Renal cortical epithelial cell (primary cell): Measurements from ENCODE around the gene HEPACAM. TPM values are rescaled to one million over a fixed set of nuclear protein-coding genes. Genes with fewer than 3 reads are reported as not detected.
A peak's percentile ranks its signal among the peaks of the same experiment; 100 is the strongest.

Source experiments
- DNase-seq: peaks from one replicate; pipeline ENCODE4 v3.0.0-alpha.2; 2011; ENCODE audit warnings: low read depth
- total RNA-seq: library from RNA; depleted of rRNA; stranded (reverse); fragments of >200 nt; gene quantifications from 2 replicates; pipeline ENCODE4 v1.2.3, GENCODE V29; 2014

The HEPACAM gene
- total RNA-seq, 1 donor from 2014 or later, result 0.25 TPM

GRCh38 chr11:124899383-124900145, 36.3 kb downstream of the HEPACAM start:
- DNase-seq, result no peak

DNA sequence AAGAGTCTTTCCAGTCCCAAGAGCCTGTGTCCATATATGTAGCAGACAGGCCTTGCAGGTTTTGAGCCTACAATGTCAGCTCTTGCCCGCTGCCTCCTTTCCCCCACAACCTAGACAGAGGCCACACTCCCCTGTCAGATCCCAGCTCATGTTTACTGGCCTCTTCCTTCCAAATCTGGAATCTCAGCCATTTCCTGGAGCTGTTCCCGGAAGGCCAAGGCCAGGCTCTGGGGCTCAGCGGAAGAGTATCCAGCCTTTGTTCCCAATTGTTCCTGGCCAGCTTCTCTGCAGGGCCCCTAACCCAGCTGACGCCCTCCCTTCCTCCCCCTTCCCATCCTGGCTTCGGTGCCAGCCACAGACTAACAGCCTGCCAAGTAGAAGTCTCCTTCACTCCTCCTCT, 37.1 kb downstream of the HEPACAM start:
- no peak for DNase-seq

GRCh38 chr11:124898263-124898680, 37.6 kb downstream of the HEPACAM start:
- DNase-seq, result peak; percentile 91

DNA sequence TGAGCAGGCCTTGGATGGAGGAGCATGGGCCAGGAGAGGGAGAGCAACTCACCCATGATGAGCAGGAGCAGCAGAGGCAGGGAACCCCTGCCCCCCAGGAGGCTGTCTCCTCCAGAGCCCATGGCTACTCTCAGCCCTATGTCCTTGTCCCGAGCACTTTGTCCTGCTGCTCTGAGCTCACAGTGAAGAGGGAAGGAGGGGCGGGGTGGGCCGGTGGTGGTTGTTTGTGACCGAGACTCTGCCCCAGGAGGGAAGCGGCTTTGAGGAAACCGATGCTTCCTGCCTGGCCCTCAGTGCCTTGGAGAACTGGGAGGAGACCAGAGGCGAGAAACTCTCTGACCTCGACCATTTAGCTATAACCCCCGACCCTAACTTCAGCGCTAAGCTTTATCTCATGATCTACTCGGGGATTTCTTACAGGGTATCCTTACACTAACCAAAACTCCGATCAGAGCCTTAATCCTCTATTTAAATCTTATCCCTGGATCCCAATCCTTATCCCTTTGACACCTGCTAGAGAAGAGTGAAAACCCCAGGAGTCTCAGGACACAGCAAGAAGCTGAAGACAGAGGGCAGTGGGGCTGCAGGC, 38.1 kb downstream of the HEPACAM start, which contains the start of gene ROBO4:
Gene ROBO4, minus strand, starts transcription at position 192 of the 589 bp plus-strand sequence. Its CDS starts 70 bp downstream, at position 122.
- no peak for DNase-seq

DNA sequence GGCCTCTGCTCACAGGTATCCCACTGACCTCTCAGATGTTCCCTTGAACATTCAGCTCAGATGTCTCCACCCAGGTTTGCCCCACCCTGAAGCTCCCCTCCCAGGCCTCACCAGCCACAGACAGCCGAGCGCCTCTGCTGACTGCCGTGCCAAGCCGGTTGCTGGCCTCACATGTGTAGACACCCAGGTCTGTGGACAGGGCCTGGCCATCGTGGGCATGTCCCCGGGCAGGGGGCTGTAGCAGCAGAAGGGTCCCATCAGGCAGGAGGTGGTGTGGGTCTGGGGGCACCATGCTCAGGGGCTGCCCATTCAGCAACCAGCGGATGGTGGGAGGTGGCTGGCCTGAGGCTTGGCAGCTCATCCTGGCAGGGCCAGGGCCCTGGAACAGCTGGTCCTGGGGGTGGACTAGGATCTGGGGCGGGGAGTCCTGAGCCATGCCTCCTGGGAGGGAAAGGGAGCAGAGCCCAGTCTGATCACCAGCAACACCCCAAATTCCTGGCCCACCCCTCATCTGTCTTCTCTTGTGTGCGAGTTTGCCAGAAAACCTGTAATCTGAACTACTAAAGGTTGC, 38.9 kb downstream of the HEPACAM start:
- DNase-seq, result no peak

GRCh38 chr11:124896071-124896750, 39.6 kb downstream of the HEPACAM start:
- no peak for DNase-seq

GRCh38 chr11:124895471-124895971, 40.3 kb downstream of the HEPACAM start:
- no peak for DNase-seq

- no peak for DNase-seq
These were observed 41.0 kb downstream of the HEPACAM start for GRCh38 chr11:124894606-124895430.

DNA sequence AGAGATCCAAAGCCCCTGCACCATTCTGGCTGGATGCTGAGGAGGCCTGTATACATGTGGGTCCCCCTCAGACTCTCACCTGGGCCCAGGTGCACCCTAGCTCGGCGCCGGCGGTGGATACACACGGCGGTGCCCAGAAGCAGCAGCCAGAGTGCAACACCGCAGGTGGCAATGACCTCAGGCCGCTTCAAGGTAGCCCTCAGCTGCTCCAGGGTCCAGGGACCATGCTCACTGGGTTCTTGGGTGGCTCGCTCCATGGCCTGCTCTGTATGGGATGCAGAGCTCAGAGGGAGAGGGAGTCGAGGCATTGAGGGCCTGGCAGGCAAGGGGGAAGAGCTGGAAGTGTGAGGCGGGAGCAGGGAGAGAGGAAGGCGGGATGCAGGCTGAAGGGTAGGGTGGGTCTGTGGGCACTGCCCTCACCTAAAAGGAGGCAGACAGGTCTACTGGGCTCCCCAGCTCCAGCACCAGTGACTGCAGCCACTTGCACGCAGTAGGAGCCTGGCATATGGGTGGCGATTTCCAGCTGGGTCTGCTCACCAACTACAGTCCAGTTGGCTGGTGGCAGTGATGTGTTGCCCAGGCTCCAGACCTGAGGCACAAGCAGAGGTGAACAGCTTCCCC, 42.0 kb downstream of the HEPACAM start:
- DNase-seq, result no peak

DNA sequence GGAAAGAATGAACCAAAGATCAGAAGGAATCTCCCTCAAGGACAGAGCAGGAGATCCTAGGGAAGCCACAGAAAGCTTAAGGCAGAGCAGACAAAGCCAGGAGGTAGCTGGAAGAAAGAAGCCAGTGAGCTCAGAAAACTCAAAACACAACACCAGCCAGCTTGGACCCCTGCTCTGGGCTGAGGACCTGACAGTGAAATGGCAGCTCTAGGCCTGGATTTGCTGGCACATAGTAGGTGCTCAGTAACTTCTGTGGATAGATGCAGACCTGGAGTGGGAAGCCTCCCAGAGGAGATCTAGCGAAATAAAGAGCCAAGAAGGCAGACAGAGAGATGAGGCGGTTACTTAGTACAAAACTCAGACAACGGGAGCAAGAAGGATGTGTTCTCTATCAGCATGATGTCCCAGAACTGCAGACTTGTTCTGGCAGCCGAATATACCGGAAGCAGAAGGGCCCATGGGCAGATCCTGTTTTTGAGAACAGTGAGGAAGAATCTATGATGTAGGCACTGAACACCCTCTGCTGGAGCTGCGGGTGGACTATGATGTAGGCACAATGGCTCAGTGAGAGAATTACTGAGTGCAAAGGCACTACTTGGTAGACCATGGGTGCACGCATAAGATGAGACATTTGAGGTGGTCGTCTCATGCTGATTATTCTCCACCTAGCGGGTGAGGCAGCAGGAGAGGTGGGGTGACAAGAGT, 42.9 kb downstream of the HEPACAM start:
- DNase-seq, result no peak

- no peak for DNase-seq
These were observed 43.7 kb downstream of the HEPACAM start for GRCh38 chr11:124892146-124892545.

GRCh38 chr11:124891373-124891861, 44.4 kb downstream of the HEPACAM start:
- DNase-seq, result no peak

DNA sequence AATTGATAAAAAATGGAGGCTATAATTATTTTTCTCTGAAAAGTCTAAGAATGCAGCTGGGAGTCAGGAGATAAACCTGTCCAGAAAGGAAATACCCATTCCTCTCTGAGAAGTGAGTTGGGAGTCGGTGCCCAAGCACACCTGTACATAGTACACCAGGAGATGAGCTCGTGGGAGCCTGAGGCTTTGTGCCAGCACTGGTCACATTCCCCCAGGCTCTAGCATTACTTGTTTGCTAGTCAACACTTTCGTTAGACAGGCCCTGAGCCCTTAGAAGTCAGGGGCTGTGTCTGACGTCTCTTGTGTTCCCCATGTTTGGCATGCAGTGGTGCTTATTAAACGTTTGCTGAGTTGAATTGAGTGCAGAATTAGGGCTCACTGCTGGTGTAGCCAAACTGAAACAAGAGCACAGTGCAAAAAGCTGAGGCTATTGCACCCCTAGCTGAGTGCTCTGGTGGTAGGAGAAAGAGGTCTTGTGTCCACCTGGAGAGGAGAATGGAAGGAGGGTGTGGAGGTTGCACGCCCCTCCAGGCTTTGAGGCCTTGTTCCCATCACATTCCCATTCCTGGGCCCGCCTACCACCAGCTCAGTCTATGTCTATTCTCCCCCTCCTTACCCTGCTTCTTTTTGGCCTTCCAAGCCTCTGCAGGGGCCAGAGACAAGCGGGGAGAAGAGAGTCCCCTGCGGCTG, 45.0 kb downstream of the HEPACAM start:
- no peak for DNase-seq

DNA sequence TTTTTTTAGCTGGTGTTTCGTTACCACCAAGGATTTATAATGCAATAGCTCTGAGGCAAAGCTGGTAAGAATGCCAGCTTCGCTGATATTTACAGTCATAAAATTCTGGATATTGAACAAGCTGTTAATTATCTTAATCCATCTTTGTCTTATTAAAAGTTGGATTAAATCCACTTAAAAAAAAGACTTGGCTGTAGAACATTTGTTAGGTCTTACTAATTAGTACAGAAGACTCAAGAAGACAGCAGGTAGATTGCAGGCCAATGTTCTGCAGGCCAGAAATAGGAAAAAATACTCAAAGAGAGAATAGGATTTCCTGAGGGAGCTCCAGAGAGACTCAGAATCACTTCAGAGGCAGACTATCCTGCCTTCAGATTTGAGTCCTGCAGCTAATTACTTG, 45.7 kb downstream of the HEPACAM start:
- DNase-seq, result no peak

DNA sequence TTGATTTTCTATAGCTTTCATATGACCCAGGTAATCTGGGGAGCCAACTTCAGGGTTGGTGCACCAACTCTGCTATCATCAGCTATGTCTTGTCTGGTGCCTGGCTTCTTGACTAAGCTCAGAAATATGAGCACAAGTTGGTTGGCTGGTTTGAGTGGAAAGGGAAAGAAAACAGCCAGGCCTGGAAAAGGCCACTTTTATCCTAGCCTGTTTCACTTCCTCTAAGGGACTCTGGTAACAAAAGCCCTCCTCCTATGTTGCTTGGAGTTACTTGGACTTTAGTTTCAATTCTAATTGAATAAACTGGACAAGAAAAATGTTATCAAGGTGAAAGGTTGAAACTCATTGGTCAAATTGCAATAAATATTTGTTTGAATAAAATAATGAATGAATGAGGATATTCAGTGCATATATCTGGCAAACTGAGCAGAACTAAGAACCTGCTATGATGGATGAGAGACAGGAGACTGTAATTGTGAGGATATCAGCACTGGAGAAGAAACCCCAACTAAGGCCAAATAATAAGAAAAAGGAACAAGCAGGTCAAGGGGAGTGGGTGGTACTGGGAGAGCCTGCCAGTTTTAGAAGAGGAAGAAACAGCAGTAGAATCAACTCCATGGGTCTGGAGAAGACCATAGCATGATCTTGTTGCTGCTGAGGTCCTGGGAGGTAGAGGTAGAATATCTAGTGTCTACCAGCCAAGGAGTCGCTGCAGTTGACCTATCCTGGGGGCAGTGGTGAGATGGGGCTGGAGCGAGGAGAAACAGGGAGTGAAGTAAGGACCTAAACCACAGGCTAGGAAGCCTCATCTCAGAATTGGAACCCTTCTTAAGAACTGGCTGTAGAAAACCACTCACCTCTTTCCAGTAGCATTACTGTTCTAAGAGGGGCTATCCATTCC, 46.4 kb downstream of the HEPACAM start:
- DNase-seq, result no peak

DNA sequence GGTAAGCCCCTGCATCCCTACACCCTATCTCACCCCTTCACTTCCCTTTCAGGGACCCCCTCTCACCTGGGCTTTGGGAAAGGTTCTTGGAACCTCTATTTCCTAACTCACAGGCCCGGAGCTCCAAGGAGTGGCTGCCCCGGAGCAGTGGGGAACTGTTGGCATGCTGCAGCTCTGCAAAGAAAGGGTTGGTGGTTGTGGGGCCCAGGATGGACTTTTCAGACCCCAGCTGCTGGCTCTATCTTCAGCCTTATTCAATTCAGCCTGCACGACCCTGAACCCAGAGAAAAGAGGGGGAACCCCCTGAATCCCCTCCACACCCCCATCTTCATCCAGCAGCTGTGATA, 48.2 kb downstream of the HEPACAM start:
- no peak for DNase-seq

- DNase-seq, result no peak
These were observed 48.7 kb downstream of the HEPACAM start for GRCh38 chr11:124886978-124887666.

DNA sequence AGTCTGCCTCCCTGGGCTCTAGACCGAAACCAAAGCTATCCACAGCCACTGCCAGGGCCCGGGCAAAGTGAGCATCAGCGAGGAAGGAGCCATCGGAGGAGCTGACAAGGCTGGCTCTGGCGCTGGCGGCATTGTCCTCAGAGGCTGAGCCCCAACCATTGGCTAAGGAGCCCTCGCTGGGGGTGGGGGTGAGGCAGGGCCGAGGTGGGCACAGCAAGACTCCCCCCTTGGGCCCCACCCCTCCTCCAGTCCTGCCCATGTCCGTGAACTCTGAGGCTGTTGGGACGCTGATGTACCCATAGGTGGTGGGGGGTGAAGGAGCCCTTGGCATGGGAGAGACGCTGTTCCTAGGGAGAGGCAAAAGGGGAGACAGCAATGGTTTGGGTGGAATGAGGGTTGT, 49.4 kb downstream of the HEPACAM start:
- no peak for DNase-seq
